ENCODE data around the gene HSPA1L.
A peak's percentile ranks its signal among the peaks of the same experiment; 100 is the strongest.

HSPA1L gene

GRCh38 chr6:31771992-31772358 lies 43.1 kb downstream of the HSPA1L start:
- H3K4me3 ChIP-seq (replicated peaks; ENCODE audit: low read depth, low read length), result no peak overlapping the region
- no peak for TF ChIP-seq CTCF (IDR thresholded peaks at IDR 0.05; ENCODE audit: insufficient read depth, low read length, poor library complexity, severe bottlenecking)
- H3K27me3 ChIP-seq (replicated peaks; ENCODE audit: control insufficient read depth, insufficient read depth, low read length), result no peaks in the 10 kb centered on the region
- DNase-seq (ENCODE audit: extremely low read depth, insufficient read length), result no peak
- no peaks in the 10 kb centered on the region for H3K36me3 ChIP-seq (ENCODE audit: control insufficient read depth, insufficient read depth, low read length)

GRCh38 chr6:31770860-31771259 lies 44.2 kb downstream of the HSPA1L start:
- H3K36me3 ChIP-seq (ENCODE audit: control insufficient read depth, insufficient read depth, low read length), result no peaks in the 10 kb centered on the region
- DNase-seq (ENCODE audit: extremely low read depth, insufficient read length), result no peak
- H3K4me3 ChIP-seq (replicated peaks; ENCODE audit: low read depth, low read length), result no peak overlapping the region
- TF ChIP-seq CTCF (IDR thresholded peaks at IDR 0.05; ENCODE audit: insufficient read depth, low read length, poor library complexity, severe bottlenecking), result no peak
- H3K27me3 ChIP-seq (replicated peaks; ENCODE audit: control insufficient read depth, insufficient read depth, low read length), result no peaks in the 10 kb centered on the region

GRCh38 chr6:31769684-31770371 lies 45.3 kb downstream of the HSPA1L start:
- no peaks in the 10 kb centered on the region for H3K36me3 ChIP-seq (ENCODE audit: control insufficient read depth, insufficient read depth, low read length)
- peak; percentile 73 for DNase-seq (ENCODE audit: extremely low read depth, insufficient read length)
- H3K27me3 ChIP-seq (replicated peaks; ENCODE audit: control insufficient read depth, insufficient read depth, low read length), result no peaks in the 10 kb centered on the region
- H3K4me3 ChIP-seq (replicated peaks; ENCODE audit: low read depth, low read length), result no peak overlapping the region
- TF ChIP-seq CTCF (IDR thresholded peaks at IDR 0.05; ENCODE audit: insufficient read depth, low read length, poor library complexity, severe bottlenecking), result peak; percentile 93

- H3K36me3 ChIP-seq (ENCODE audit: control insufficient read depth, insufficient read depth, low read length), result peaks cover 2% of the 10 kb centered on the region; the same call in 1 of the 2 replicates
- TF ChIP-seq CTCF (IDR thresholded peaks at IDR 0.05; ENCODE audit: insufficient read depth, low read length, poor library complexity, severe bottlenecking), result no peak
- no peaks in the 10 kb centered on the region for H3K27me3 ChIP-seq (replicated peaks; ENCODE audit: control insufficient read depth, insufficient read depth, low read length)
- DNase-seq (ENCODE audit: extremely low read depth, insufficient read length), result no peak
- H3K4me3 ChIP-seq (replicated peaks; ENCODE audit: low read depth, low read length), result no peak overlapping the region
Measured at GRCh38 chr6:31768363-31769257, 46.5 kb downstream of the HSPA1L start.

GRCh38 chr6:31767096-31767645 lies 47.9 kb downstream of the HSPA1L start:
- peaks cover 5% of the 10 kb centered on the region for H3K36me3 ChIP-seq (ENCODE audit: control insufficient read depth, insufficient read depth, low read length)
- no peak for TF ChIP-seq CTCF (IDR thresholded peaks at IDR 0.05; ENCODE audit: insufficient read depth, low read length, poor library complexity, severe bottlenecking)
- H3K27me3 ChIP-seq (replicated peaks; ENCODE audit: control insufficient read depth, insufficient read depth, low read length), result no peaks in the 10 kb centered on the region
- no peak overlapping the region for H3K4me3 ChIP-seq (replicated peaks; ENCODE audit: low read depth, low read length)
- DNase-seq (ENCODE audit: extremely low read depth, insufficient read length), result no peak
